Measurements from ENCODE around the gene SEMA3A. TPM values are rescaled to one million over a fixed set of nuclear protein-coding genes. Genes with fewer than 3 reads are reported as not detected.

The SEMA3A gene
- total RNA-seq, 1 experiment from 2014 or later, result 43.3 TPM

DNA sequence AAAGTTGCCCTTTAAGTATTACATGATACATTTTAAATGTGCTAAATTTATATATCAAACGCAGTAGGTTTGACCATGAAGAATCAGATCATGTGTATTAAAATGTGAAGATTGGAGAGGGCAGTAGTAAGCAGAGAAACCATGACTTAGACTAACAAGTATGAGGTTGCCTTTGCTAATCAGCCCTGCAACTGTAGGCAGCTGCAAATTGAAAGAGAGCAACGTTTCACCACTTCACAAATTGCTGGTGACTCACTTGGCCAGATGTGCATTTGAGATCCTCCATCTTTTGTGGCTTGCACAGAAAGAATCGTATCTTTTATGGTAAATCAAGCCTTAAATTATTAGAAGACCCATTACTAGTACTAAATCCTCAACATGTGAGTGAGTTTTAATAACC lies 10.1 kb upstream of the SEMA3A start:
- H3K36me3 ChIP-seq (ENCODE audit: control insufficient read depth, insufficient read depth, low read length), result no peaks in the 10 kb centered on the region
- H3K4me1 ChIP-seq (ENCODE audit: control insufficient read depth, insufficient read depth, low read length), result peaks cover 7% of the 10 kb centered on the region; the same call in 1 of the 2 replicates
- CTCF ChIA-PET, result no interaction called here
- H3K27me3 ChIP-seq (ENCODE audit: control insufficient read depth, insufficient read depth, low read length), result no peaks in the 10 kb centered on the region
- H3K9me3 ChIP-seq (ENCODE audit: control insufficient read depth, insufficient read depth, low read depth, low read length), result no peaks in the 10 kb centered on the region
- ATAC-seq (no peak), DNase-seq (ENCODE audit: low read depth, low spot score) (no peak)
- in situ Hi-C loops (cut with HindIII; ENCODE audit: low pct_unique_long_range_greater_than_20kb, low sequenced_read_pairs), result no loop called here
- intact Hi-C loops (cut with micrococcal nuclease; ENCODE audit: unreplicated experiment), result no loop called here
- no peak overlapping the region for H3K4me3 ChIP-seq (ENCODE audit: low read depth in 2 of 2, low read length in 2 of 2)
- POLR2A ChIA-PET, result no interaction called here
- no peak overlapping the region for H3K27ac ChIP-seq (ENCODE audit: low read length)
- BruUV-seq (replicated peaks), result no TSS peak
- TF ChIP-seq, protein P1, sequence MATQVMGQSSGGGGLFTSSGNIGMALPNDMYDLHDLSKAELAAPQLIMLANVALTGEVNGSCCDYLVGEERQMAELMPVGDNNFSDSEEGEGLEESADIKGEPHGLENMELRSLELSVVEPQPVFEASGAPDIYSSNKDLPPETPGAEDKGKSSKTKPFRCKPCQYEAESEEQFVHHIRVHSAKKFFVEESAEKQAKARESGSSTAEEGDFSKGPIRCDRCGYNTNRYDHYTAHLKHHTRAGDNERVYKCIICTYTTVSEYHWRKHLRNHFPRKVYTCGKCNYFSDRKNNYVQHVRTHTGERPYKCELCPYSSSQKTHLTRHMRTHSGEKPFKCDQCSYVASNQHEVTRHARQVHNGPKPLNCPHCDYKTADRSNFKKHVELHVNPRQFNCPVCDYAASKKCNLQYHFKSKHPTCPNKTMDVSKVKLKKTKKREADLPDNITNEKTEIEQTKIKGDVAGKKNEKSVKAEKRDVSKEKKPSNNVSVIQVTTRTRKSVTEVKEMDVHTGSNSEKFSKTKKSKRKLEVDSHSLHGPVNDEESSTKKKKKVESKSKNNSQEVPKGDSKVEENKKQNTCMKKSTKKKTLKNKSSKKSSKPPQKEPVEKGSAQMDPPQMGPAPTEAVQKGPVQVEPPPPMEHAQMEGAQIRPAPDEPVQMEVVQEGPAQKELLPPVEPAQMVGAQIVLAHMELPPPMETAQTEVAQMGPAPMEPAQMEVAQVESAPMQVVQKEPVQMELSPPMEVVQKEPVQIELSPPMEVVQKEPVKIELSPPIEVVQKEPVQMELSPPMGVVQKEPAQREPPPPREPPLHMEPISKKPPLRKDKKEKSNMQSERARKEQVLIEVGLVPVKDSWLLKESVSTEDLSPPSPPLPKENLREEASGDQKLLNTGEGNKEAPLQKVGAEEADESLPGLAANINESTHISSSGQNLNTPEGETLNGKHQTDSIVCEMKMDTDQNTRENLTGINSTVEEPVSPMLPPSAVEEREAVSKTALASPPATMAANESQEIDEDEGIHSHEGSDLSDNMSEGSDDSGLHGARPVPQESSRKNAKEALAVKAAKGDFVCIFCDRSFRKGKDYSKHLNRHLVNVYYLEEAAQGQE (IDR thresholded peaks at IDR 0.05; ENCODE audit: insufficient read depth in 1 of 2, low read depth in 2 of 2, low read length in 1 of 2), result no peak
- TF ChIP-seq, protein P2, sequence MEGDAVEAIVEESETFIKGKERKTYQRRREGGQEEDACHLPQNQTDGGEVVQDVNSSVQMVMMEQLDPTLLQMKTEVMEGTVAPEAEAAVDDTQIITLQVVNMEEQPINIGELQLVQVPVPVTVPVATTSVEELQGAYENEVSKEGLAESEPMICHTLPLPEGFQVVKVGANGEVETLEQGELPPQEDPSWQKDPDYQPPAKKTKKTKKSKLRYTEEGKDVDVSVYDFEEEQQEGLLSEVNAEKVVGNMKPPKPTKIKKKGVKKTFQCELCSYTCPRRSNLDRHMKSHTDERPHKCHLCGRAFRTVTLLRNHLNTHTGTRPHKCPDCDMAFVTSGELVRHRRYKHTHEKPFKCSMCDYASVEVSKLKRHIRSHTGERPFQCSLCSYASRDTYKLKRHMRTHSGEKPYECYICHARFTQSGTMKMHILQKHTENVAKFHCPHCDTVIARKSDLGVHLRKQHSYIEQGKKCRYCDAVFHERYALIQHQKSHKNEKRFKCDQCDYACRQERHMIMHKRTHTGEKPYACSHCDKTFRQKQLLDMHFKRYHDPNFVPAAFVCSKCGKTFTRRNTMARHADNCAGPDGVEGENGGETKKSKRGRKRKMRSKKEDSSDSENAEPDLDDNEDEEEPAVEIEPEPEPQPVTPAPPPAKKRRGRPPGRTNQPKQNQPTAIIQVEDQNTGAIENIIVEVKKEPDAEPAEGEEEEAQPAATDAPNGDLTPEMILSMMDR (IDR thresholded peaks at IDR 0.05), result no peak
- TF ChIP-seq TCF7L2 (IDR thresholded peaks at IDR 0.05; ENCODE audit: low read depth, low read length) (no peak), SIN3A (IDR thresholded peaks at IDR 0.05; ENCODE audit: borderline replicate concordance, insufficient read depth, low read depth, low read length) (no peak), POLR2AphosphoS5 (IDR thresholded peaks at IDR 0.05; ENCODE audit: low read depth, low read length) (no peak)

DNA sequence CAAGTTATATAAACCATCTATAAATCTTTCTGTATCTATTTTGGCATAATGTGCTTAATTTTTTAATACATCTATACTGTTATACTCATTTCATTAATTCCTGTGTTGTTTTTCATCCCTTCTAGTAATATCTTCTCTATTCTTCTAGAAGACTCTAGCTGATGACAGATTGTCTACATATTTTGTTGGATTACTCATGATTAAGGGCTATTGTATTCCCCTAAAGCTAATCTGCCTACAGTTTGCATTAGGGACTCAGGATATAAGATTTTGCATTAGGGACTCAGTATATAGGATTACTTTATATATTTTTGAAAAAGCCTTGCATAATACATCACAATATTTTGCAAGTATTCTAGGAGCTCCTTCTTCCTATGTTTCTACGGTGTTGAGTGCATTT lies 8.3 kb upstream of the SEMA3A start:
- ChIA-PET POLR2A (no interaction called here), CTCF (interaction anchor here (0.6 to 0.7 kb wide), 2 partner anchors 241 to 1263 kb away, joined by 3 to 5 read pairs; no protein-coding TSS in a partner anchor)
- no peak overlapping the region for H3K4me3 ChIP-seq (ENCODE audit: low read depth in 2 of 2, low read length in 2 of 2)
- no peaks in the 10 kb centered on the region for H3K36me3 ChIP-seq (ENCODE audit: control insufficient read depth, insufficient read depth, low read length)
- no peak for ATAC-seq
- BruUV-seq (replicated peaks), result no TSS peak
- peaks cover 7% of the 10 kb centered on the region; the same call in 1 of the 2 replicates for H3K4me1 ChIP-seq (ENCODE audit: control insufficient read depth, insufficient read depth, low read length)
- no peak overlapping the region for H3K27ac ChIP-seq (ENCODE audit: low read length)
- H3K27me3 ChIP-seq (ENCODE audit: control insufficient read depth, insufficient read depth, low read length), result no peaks in the 10 kb centered on the region
- no peaks in the 10 kb centered on the region for H3K9me3 ChIP-seq (ENCODE audit: control insufficient read depth, insufficient read depth, low read depth, low read length)
- in situ Hi-C loops (cut with HindIII; ENCODE audit: low pct_unique_long_range_greater_than_20kb, low sequenced_read_pairs) (no loop called here), intact Hi-C loops (cut with micrococcal nuclease; ENCODE audit: unreplicated experiment) (no loop called here)
- no peak for DNase-seq (ENCODE audit: low read depth, low spot score)
- TF ChIP-seq SIN3A (IDR thresholded peaks at IDR 0.05; ENCODE audit: borderline replicate concordance, insufficient read depth, low read depth, low read length) (no peak), TCF7L2 (IDR thresholded peaks at IDR 0.05; ENCODE audit: low read depth, low read length) (no peak), POLR2AphosphoS5 (IDR thresholded peaks at IDR 0.05; ENCODE audit: low read depth, low read length) (no peak)
- TF ChIP-seq, protein P1 (IDR thresholded peaks at IDR 0.05; ENCODE audit: insufficient read depth in 1 of 2, low read depth in 2 of 2, low read length in 1 of 2), result no peak
- TF ChIP-seq, protein P2 (IDR thresholded peaks at IDR 0.05), result no peak

Data from Panc1 (cell line).